Measurements from ENCODE around the gene UGT2B11.
"Not testable (repeated sequence)": the region's sequence is repeated elsewhere in the genome, so short reads cannot be mapped to it uniquely, and the experiment has no call there.

DNA sequence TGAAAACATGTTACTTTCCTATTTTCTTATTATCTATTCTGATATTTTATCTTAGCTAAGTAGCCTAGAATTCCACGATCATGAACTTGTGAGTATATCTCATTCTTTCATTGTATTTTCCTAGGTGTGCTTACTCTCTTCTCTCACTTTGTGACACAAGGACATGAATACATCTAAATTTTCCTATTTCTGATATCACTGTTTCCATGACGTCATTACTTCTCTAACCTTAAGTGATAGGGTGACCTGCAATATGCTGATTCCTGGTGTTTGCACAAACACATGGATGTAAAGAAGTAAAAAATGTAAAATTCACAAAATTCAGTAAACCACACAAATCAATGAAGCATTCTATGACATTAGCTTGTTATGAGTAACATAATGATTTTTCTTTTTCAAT, 36.3 kb upstream of the UGT2B11 start:
- TF ChIP-seq, protein P1, sequence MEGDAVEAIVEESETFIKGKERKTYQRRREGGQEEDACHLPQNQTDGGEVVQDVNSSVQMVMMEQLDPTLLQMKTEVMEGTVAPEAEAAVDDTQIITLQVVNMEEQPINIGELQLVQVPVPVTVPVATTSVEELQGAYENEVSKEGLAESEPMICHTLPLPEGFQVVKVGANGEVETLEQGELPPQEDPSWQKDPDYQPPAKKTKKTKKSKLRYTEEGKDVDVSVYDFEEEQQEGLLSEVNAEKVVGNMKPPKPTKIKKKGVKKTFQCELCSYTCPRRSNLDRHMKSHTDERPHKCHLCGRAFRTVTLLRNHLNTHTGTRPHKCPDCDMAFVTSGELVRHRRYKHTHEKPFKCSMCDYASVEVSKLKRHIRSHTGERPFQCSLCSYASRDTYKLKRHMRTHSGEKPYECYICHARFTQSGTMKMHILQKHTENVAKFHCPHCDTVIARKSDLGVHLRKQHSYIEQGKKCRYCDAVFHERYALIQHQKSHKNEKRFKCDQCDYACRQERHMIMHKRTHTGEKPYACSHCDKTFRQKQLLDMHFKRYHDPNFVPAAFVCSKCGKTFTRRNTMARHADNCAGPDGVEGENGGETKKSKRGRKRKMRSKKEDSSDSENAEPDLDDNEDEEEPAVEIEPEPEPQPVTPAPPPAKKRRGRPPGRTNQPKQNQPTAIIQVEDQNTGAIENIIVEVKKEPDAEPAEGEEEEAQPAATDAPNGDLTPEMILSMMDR (IDR thresholded peaks at IDR 0.05; ENCODE audit: low read depth, low read length, poor library complexity, severe bottlenecking) = not testable (repeated sequence)
- not testable (repeated sequence) for TF ChIP-seq EZH2phosphoT487 (IDR thresholded peaks at IDR 0.05; ENCODE audit: borderline replicate concordance, low read length)
